ENCODE results near the gene ZNF48. TPM values are rescaled to one million over a fixed set of nuclear protein-coding genes. Genes with fewer than 3 reads are reported as not detected.

ZNF48 gene
- total RNA-seq, 1 experiment from 2014 or later: 3.4 TPM

DNA sequence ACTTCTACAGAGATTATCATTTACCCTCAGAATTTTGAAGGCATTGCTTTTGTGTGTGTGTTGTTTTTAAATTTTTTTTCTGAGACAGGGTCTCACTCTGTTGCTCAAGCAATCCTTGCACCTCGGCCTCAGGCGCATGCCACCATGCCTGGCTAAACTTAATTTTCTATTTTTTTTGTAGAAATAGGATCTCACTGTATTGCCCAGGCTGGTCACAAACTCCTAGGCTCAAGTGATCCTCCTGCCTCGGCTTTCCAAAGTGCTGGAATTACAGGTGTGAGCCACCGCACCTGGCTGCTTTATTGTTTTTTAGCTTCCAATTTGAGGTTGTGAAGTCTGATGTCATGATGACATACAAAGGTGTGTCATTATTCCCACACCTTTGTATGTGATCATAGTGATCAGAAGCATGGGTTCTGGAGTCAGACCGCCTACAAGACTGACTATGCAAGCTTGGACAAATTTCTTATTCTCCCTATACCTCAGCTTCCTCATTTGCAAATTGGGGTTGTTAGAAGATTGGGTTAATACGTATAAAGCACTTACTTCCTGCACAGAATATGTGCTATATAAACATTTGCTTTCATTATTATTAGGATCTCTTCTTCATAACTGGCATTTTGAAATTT is 44.6 kb downstream of the ZNF48 start:
- no peak for DNase-seq (ENCODE audit: low read depth)

DNA sequence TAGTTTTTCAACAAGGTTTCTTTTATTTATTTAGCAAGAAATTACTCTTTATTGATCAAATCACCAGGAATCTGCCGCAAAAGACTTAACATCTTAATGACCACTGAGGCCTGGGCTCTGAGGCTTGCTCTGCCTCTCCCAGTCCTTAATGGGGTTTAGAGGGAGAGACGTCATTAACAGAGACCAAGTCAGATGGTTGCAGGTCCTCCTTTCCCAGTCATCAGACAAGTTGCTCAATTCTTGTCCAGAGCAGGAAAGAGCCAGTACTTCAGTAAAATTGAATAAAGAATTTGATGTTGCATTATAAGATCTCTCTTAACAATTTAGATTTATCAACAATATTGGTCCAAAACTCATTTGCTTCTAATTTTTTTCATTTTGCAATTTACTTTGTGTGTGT is 48.4 kb downstream of the ZNF48 start:
- DNase-seq (ENCODE audit: low read depth): no peak

DNA sequence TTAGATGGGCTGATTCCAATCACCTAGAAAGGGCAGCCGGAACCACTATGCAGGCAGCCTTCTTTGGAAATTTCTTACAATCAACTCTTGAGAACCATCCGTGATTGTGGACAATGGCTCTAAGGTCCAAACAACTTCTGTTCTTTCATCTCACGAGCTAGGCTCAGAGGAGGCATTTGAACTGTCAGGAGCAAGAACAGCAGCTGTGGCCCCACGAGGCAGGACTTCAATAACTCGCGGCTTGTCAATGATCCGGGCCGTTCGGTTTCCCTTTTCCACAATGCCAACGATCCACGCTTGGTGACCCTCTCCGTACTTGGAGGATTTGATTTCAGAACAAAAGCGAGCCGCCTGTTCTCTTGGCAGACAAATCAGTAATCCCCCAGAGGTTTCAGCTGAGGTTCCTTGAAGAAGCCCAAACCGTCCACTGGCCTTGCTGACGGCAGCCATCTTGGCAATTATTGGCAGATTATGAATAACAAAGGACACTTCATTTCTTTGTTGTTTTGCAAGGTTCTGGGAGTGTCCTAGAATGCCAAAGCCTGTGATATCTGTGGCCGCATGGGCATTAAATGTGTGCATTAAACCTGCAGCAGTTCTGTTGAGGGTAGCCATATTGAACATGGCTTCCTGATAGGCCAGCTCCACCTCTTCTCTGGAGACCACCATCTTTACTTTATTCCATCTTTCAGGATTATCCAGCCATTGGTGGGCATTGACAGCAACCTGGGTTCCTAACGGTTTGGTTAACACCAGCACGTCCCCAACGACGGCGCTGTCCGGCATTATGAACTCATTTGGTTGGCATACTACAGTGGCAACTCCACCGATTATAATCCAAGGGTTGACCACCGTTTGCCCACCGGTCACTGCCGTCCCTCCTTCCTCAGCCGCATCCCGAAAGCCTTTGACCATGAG is 49.3 kb downstream of the ZNF48 start:
- no peak for DNase-seq (ENCODE audit: low read depth)

DNA sequence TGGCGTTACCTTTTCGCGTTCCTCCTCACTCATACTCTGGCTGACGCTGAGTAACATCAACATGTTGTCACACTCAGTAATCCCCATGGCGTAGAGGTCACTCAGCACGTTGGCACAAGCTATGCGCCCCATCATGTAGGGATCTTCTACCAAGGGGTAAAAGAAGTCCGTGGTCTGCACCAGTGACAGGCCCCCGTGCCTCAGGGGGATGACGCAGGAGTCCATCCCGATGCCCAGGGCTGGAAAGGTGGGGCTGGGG is 49.9 kb downstream of the ZNF48 start:
- DNase-seq (ENCODE audit: low read depth): no peak

DNA sequence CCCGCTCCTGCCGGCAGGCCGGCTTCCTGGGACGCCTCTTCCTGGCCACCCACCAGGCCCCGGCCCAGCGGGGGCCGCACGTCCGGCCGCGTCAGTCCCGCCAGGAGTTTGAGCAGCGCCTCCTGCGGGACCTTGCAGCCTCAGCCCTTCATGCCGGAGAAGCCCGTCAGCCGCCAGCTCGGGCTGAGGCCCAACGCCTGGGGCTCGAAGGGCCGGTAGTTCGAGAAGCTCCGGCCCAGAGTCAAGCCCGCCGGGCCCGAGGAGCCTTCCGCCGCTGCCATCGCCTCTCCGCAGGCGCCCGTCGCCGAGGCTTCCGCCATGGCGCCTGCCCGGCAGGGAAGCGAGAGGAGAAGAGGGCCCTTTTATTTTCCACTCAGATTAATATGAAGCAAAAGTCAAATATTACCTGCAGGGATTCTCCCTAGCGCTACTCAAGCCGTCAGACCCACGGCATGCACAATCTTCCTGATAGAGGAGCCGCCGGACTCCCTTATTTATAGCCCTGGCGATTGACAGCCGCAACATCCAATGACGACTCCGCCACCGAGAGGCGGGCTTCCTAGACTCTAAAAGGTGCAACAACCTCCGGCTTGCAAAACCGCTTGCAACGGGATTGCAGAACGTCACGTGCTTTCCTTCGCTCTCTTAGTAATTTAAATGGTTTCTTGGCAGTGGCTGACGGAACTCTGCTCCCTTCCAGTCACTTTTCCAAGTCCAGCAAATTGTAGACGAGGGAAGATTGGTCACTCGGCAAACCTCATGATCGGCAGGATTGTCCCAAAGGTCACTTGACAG is 50.4 kb downstream of the ZNF48 start, which contains the start of gene SEPHS2:
SEPHS2 (minus strand) TSS at position 467 of the 795 bp plus-strand sequence; CDS start at position 320, 147 bp downstream.
- DNase-seq (ENCODE audit: low read depth): peak; percentile 97

DNA sequence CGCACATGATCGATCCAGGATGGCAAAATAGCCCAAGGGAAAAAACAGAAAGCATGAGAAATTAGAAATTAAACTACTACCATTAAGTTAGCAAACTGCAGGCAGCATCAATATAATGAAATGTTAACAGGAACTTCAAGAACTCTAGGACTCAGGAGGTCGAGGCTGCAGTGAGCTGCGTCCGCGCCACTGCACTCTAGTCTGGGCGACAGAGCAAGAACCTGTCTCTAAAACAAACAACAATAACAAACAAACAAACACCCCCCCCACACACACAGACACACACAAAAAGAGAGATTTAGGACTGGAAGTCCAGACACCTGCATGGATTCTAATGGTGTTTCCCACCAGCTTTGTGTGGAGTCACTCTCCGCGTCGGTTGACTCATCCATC is 51.0 kb downstream of the ZNF48 start:
- no peak for DNase-seq (ENCODE audit: low read depth)

DNA sequence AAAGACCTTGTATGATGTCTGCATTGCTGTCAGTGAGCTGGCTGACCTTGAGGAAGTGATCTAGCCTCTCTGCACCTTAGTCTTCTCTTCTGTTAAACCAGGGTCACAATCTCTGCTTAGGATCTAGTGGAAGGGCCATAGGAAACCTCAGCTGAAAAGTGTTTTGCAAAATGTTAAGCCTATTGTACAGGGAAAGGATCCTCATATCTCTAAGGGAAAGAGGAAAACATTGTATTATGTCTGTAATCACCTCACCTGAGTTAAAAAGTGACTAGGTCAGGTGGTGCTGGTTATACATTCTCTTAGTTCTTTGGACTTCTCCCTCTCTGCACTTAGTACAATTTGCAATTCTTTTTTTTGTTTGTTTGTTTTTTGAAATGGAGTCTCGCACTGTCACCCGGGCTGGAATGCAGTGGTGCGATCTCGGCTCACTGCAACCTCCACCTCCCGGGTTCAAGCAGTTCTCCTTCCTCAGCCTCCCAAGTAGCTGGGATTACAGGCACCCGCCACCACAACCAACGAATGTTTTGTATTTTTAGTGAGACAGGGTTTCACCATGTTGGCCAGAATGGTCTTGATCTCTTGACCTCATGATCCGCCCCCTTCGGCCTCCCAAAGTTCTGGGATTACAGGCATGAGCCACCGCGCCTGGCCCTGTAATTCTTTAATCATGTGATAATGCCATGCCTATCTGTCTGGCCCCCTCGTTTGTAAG is 52.4 kb downstream of the ZNF48 start:
- DNase-seq (ENCODE audit: low read depth): no peak

DNA sequence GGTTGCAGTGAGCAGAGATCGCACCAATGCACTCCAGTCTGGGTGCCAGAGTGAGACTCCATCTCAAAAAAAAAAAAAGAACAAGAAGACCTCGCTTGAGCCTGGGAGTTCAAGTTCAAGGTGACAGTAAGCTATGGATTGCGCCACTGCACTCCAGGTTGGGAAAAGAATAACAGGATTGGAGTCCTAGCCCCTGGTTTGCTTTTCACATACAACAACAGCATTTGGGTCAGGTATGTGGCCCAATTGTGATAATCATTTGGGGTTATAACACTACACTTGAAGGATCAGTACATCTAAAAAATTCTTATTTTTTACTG is 53.9 kb downstream of the ZNF48 start:
- DNase-seq (ENCODE audit: low read depth): no peak

Other genes with a start within 250 kb of the ZNF48 start
- gene CORO1A, start 211.8 kb upstream of the ZNF48 start, total RNA-seq (2014; rRNA removed; shearing (Covaris generic)): 3.4 and 4.4 TPM in 2 replicates
- gene BOLA2B, start 201.8 kb upstream of the ZNF48 start, total RNA-seq (2014; rRNA removed; shearing (Covaris generic)): 135 and 207 TPM in 2 replicates
- 27.3 and 33.0 TPM in 2 replicates for gene SLX1A, start 201.5 kb upstream of the ZNF48 start, total RNA-seq (2014; rRNA removed; shearing (Covaris generic))
- gene SULT1A3, start 196.2 kb upstream of the ZNF48 start, total RNA-seq (2014; rRNA removed; shearing (Covaris generic)): 4.2 and 6.0 TPM in 2 replicates
- gene NPIPB13, start 146.9 kb upstream of the ZNF48 start, total RNA-seq (2014; rRNA removed; shearing (Covaris generic)): 0.12 and 0.29 TPM in 2 replicates
- gene CD2BP2, start 40.1 kb upstream of the ZNF48 start, total RNA-seq (2014; rRNA removed; shearing (Covaris generic)): 20.7 and 22.8 TPM in 2 replicates
- 12.3 and 14.0 TPM in 2 replicates for gene TBC1D10B, start 24.9 kb upstream of the ZNF48 start, total RNA-seq (2014; rRNA removed; shearing (Covaris generic))
- not detected in 2 replicates for gene MYL11, start 20.6 kb upstream of the ZNF48 start, total RNA-seq (2014; rRNA removed; shearing (Covaris generic))
- not detected in 2 replicates for gene SEPTIN1, start 12.9 kb upstream of the ZNF48 start, total RNA-seq (2014; rRNA removed; shearing (Covaris generic))
- 8.1 and 10.9 TPM in 2 replicates for gene ZNF771, start 12.2 kb downstream of the ZNF48 start, total RNA-seq (2014; rRNA removed; shearing (Covaris generic))
- gene DCTPP1, start 34.6 kb downstream of the ZNF48 start, total RNA-seq (2014; rRNA removed; shearing (Covaris generic)): 26.8 and 32.2 TPM in 2 replicates
- gene SEPHS2, start 50.5 kb downstream of the ZNF48 start, total RNA-seq (2014; rRNA removed; shearing (Covaris generic)): 9.0 and 11.2 TPM in 2 replicates
- gene ITGAL, start 77.3 kb downstream of the ZNF48 start, total RNA-seq (2014; rRNA removed; shearing (Covaris generic)): not detected in 2 replicates
- 17.5 and 19.1 TPM in 2 replicates for gene ZNF768, start 131.1 kb downstream of the ZNF48 start, total RNA-seq (2014; rRNA removed; shearing (Covaris generic))
- gene ZNF747, start 139.4 kb downstream of the ZNF48 start, total RNA-seq (2014; rRNA removed; shearing (Covaris generic)): 5.0 and 5.6 TPM in 2 replicates
- gene ZNF764, start 163.0 kb downstream of the ZNF48 start, total RNA-seq (2014; rRNA removed; shearing (Covaris generic)): 3.0 and 3.6 TPM in 2 replicates
- gene ZNF688, start 176.3 kb downstream of the ZNF48 start, total RNA-seq (2014; rRNA removed; shearing (Covaris generic)): 6.4 and 6.7 TPM in 2 replicates
- 2.8 and 3.9 TPM in 2 replicates for gene ZNF785, start 190.3 kb downstream of the ZNF48 start, total RNA-seq (2014; rRNA removed; shearing (Covaris generic))
- gene ZNF689, start 215.0 kb downstream of the ZNF48 start, total RNA-seq (2014; rRNA removed; shearing (Covaris generic)): 5.6 and 6.1 TPM in 2 replicates